ENCODE measurements around the gene ESRRG.
"Not testable (repeated sequence)": the region's sequence is repeated elsewhere in the genome, so short reads cannot be mapped to it uniquely, and the experiment has no call there.

Gene ESRRG

DNA sequence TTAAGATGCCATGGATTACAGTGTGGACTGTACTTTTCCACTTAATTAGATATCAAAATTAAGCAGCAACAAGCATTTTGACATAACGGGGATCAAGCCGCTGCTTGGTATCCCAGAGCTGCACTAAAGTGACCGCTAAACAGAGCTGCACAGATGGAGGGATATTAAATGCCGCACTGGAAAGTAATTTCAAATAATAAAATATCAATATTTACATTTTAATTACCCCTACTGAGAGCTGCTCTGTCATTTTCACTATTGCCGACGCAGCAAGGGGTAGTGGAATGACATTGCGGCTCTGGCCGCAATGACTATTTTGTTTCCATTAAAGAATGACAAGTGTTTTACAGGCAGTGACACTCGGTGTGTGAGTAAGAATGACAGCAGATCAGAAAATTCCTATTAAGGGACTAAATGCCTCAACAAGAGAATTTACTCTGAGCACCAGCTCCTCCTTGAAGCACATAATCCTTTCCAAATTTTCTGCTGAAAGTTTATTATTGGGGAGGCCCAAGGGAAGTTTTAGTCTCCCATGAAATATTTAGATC, 190.9 kb downstream of the ESRRG start:
- Histone ChIP-seq H3K27me3 (ENCODE audit: insufficient read depth, low read length) (no peaks in the 10 kb centered on the region), H3K4me1 (ENCODE audit: insufficient read depth, low read length, severe bottlenecking) (peaks cover 10% of the 10 kb centered on the region), H3K4me3 (ENCODE audit: low read depth, low read length, poor library complexity, severe bottlenecking) (no peak overlapping the region), H3K27ac (ENCODE audit: low read depth, low read length, poor library complexity, severe bottlenecking) (no peak overlapping the region), H4K20me1 (ENCODE audit: insufficient read depth, low read length) (no peaks in the 10 kb centered on the region), H3K9me3 (ENCODE audit: low read length) (no peaks in the 10 kb centered on the region), H3K9ac (ENCODE audit: low read length) (no peak overlapping the region), H3K9me2 (ENCODE audit: low read depth, low read length) (no peaks in the 10 kb centered on the region), H3F3A (ENCODE audit: insufficient read depth, low read length) (no peaks in the 10 kb centered on the region), H3K36me3 (ENCODE audit: insufficient read depth, low read length) (no peaks in the 10 kb centered on the region), H2AFZ (ENCODE audit: low read length) (no peak overlapping the region), H3K4me2 (ENCODE audit: low read length) (no peak overlapping the region), H3K79me2 (ENCODE audit: insufficient read depth, low read length) (no peaks in the 10 kb centered on the region)
- TF ChIP-seq EZH2 (IDR thresholded peaks at IDR 0.05; ENCODE audit: borderline replicate concordance, low read length): no peak
- no peak for TF ChIP-seq CTCF (IDR thresholded peaks at IDR 0.05; ENCODE audit: low read length)

GRCh38 chr1:216531263-216532239, 191.7 kb downstream of the ESRRG start:
- Histone ChIP-seq H3K9me2 (ENCODE audit: low read depth, low read length) (no peaks in the 10 kb centered on the region), H3K9me3 (ENCODE audit: low read length) (no peaks in the 10 kb centered on the region), H3K79me2 (ENCODE audit: insufficient read depth, low read length) (no peaks in the 10 kb centered on the region), H3K4me3 (ENCODE audit: low read depth, low read length, poor library complexity, severe bottlenecking) (no peak overlapping the region), H3K27ac (ENCODE audit: low read depth, low read length, poor library complexity, severe bottlenecking) (no peak overlapping the region), H3K36me3 (ENCODE audit: insufficient read depth, low read length) (no peaks in the 10 kb centered on the region), H4K20me1 (ENCODE audit: insufficient read depth, low read length) (no peaks in the 10 kb centered on the region), H3K27me3 (ENCODE audit: insufficient read depth, low read length) (no peaks in the 10 kb centered on the region), H3K9ac (ENCODE audit: low read length) (no peak overlapping the region), H3K4me1 (ENCODE audit: insufficient read depth, low read length, severe bottlenecking) (peaks cover 10% of the 10 kb centered on the region), H2AFZ (ENCODE audit: low read length) (no peak overlapping the region), H3K4me2 (ENCODE audit: low read length) (no peak overlapping the region), H3F3A (ENCODE audit: insufficient read depth, low read length) (no peaks in the 10 kb centered on the region)
- TF ChIP-seq CTCF (IDR thresholded peaks at IDR 0.05; ENCODE audit: low read length): no peak

DNA sequence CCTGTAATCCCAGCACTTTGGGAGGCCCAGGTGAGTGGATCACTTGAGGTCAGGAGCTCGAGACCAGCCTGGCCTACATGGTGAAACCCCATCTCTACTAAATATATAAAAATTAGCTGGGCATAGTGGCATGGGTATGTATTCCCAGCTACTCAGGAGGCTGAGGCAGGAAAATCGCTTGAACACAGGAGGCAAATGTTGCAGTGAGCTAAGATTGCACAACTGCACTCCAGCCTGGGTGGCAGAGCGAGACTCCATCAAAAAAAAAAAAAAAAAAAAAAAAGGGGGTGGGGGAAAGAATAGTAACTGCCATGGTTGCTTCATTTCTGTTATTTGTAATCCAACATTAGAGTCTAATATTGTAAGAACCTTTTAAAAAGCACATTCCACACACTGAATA, 193.4 kb downstream of the ESRRG start:
- not testable (repeated sequence) for H3K4me2 ChIP-seq (ENCODE audit: low read length); H3K36me3 ChIP-seq (ENCODE audit: insufficient read depth, low read length); H3K4me3 ChIP-seq (ENCODE audit: low read depth, low read length, poor library complexity, severe bottlenecking); H3K9me2 ChIP-seq (ENCODE audit: low read depth, low read length); H3K9ac ChIP-seq (ENCODE audit: low read length); H3K27ac ChIP-seq (ENCODE audit: low read depth, low read length, poor library complexity, severe bottlenecking); H4K20me1 ChIP-seq (ENCODE audit: insufficient read depth, low read length); H2AFZ ChIP-seq (ENCODE audit: low read length); H3K4me1 ChIP-seq (ENCODE audit: insufficient read depth, low read length, severe bottlenecking); H3K9me3 ChIP-seq (ENCODE audit: low read length); H3F3A ChIP-seq (ENCODE audit: insufficient read depth, low read length); H3K79me2 ChIP-seq (ENCODE audit: insufficient read depth, low read length); H3K27me3 ChIP-seq (ENCODE audit: insufficient read depth, low read length)

All from OCI-LY1 (cell line).